HG03378 (cell line): ENCODE measurements around the gene HCN2.
"Not testable (repeated sequence)": the region's sequence is repeated elsewhere in the genome, so short reads cannot be mapped to it uniquely, and the experiment has no call there.

ENCODE experiments used
- ATAC-seq: cut with Tn5 transposase; IDR thresholded peaks from one replicate; pipeline ENCODE4 v1.9.1; 2021; ENCODE audit warnings: mild to moderate bottlenecking, moderate library complexity; ENCODE audit not compliant: unreplicated experiment

Gene HCN2

DNA sequence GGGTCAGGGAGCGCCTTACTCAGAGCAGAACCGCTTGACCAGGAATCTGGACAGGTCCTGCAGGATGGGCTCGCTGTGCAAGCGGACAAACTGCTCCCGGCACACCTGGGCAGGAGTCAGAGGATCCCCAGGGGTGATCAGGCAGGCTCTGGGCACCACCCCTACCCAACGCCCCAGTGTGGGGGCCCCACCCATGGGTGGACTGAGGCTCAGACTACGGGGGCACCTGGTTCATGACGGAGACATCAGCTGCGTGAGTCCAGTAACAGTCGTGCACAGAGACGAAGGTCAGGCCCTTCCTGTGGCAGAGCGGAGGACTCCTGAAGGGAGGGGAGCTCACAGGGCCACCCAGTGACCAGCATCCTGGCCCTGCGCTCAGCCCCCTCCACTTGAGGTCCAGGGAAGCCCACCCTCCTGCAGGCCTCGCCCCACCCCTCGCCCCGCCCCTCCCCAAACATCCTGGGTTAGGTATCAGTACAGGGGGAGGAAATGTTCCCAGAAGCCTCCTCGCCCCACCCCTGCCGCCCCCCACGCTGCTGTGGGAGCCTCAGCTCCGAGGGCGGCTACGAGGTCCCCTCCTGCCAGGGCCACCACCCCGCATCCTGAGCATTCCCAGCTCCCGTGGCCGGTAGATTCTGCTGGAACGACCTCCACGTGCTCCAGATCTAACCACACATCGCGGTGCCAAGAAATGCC lies 28.0 kb downstream of the HCN2 start:
- ATAC-seq = no peak

DNA sequence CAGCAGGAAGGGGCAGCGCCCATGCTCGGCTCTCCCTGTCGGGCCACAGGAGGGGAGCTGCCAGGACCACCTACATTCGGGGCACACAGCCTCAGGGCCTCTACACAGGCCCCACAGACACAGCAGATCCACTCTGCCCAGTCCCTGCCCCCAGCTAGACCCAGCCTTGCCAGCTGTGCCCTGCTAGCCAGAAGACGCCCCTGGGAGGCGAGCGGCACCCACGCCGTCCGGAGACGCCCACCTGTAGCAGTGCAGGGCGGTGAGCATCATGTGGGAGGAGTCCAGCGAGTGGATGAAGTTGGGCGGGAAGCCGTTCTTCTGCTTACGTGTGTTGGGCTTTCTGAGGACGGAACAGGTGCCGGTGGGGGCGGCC lies 28.6 kb downstream of the HCN2 start:
- no peak for ATAC-seq

DNA sequence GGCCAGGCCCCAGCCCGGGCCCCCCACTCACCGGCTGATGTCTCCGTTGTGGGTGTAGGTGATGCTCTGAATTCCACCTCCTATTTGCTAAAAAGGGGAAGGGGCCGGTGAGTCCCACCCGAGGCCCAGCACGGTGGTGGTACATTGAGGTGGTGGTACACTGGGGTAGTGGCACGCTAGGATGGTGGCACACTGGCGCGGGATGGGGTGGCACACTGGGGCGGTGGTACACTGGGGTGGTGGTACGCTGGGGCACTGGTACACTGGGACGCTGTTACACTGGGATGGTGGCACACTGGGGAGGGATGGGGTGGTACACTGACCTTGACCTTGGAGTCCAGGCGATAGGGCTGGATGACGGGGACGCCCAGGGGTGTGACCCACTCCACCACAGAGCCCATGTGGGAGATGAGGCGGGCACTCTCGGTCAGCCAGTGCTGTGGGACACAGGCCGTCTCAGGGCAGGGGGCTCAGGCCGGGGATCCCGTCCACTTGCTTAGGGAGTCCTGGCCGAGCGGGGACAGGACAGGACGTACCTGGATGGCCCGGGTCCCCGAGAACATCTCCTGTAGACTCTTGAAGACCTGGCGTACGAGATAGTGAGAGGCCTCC lies 29.1 kb downstream of the HCN2 start:
- ATAC-seq = no peak

DNA sequence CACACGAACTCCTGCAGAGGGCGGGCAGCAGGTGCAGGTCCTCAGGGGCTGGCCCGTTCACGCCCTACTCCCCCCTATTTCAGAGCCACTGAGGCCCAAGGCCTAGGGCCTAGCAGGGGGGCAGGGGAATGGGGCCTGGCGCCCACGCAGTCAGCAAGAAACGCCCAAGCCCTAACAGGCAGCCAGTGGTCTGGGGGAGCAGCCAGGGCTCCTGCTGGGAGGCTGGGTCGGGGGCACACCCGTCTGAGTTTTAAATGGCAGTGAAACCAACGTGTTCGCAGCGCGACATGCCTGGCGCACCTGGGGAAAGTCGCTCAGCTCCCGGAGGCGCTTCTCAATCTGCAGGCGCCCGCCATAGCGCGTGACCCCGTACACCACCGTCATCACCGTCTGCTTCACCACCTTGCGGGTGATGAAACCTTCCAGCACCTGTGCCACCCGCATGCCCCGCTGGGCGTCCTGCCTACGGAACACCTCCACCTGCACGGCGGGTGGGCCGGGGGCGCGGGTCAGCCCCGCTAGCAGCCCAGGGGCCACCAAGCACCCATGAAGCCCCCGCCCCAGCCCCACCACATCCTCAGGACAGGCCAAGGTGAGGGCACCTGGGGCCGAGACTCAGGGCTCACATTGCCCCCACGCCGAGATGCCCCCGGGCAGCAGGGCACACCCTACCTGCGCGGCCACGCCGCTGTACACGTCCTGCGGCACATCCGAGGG lies 29.8 kb downstream of the HCN2 start:
- ATAC-seq = no peak

DNA sequence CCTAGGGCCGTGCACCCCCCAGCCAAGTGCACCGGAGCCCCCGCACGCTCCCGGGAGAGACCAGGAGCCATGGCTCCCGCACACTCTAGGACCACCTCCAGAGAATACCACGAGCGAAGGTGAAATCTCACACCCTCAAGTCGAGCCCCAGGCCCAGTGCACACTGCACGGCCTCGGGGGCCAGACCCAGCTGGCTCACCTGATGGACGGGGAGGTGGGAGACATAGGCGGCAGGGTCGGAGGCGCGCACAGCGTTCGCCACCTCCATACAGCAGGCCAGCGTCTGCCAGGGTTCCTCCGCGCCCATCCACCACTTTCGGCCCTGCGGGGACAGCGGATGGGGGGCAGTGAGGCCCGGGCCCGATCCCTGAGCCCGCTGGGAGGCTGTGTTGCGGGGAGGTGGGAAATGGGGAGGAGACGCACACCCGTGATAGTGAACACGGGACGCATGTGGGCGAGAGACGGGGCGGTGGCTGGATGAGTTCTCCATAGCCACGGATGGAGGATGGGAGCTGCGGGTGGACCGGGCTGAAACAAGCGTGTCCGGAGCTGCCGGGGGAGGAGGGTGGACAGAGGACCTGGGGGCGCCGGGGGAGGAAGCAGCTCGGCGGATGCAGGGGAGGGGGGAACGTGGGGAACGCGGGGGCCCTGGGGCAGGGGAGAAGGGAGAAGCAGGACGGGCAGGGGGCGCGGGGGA lies 30.6 kb downstream of the HCN2 start:
- no peak for ATAC-seq

DNA sequence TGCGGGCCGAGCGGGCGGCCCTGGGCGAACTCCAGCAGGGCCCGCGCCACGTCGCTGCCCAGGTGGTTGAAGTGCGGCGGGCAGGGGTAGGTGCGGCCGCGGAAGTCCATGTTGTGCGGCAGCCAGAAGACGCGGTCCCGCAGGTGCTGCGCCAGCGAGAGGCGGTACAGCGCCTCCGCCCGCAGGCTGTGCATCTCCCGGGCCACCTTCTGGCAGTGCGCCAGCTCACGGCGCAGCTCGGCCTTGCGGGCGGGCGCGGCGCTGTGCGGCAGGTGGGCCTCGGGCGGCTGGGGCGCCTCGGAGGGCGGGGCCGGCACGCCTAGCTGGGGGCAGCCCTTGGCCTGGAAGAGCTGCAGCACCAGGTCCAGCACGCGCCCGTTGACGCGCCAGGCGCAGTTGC lies 31.5 kb downstream of the HCN2 start:
- not testable (repeated sequence) for ATAC-seq

DNA sequence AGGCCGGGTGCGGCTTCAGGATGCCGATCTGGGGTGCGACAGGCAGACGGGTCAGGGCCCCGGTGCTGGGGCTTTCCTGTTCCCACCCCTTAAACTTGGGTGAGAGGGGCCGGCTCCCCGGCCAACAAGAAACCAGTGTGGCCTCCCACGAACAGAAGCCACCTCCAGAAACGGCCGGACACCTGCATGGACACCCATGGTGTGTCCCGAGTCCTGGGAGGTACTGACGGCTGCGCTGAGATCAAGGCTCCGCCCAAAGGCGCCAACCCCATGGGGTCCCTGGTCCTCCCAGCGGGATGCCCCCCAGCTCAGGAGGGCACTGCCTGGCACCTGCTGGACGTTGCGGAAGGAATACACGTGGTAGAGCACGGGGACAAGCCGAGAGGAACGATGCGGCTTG lies 32.1 kb downstream of the HCN2 start:
- no peak for ATAC-seq

DNA sequence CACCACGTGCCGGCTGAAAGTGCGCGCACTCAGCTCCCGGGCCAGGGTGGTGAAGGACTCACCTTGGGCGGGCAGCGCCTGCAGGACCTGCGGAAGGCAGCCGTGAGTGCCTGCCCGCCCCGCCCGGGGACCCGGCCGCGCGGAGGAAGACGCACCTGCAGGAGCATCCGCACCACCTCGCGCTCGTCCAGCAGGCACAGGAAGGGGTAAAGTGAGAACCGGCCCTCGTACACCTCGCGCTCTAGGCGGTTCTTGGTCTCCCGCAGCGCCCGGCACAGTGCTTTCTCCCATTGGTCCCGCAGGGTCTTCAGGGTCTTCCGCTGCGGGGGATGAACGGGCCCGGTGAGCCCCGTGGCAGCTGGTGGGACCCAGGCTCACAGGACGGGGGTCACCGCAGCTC lies 33.0 kb downstream of the HCN2 start:
- ATAC-seq = no peak

DNA sequence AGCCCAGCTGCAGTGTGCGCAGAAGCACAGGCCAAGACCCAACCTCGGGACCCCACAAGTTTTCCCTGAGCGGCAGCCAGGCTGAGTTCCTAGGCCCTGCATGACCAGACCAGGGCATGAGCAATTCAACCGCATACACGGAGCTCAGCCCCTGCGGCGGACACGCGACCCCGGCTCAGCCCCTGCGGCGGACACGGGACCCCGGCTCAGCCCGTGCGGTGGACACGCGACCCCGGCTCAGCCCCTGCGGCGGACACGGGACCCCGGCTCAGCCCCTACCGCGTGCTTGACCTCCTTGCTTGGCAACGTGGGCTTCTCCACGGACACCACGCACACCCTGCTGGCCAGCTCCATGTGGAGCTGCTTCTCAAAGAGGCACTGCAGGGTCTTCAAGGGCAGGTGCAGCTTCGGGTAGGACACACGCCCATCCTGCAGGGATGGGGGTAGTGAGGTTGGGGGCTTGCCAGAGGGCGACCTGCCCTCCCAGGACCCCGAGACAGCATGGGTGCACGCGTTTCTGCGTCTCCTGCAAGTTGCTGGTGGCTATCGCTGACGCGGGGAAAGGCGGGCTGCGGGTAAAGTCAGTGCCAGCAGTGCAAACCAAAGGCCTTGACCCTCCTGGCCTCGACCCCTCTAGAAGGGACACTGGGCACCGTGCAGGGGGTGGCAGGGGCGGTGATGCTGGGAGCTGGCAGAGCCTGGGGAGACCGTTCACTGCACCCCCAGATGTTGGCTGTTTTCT lies 33.7 kb downstream of the HCN2 start:
- ATAC-seq = no peak

DNA sequence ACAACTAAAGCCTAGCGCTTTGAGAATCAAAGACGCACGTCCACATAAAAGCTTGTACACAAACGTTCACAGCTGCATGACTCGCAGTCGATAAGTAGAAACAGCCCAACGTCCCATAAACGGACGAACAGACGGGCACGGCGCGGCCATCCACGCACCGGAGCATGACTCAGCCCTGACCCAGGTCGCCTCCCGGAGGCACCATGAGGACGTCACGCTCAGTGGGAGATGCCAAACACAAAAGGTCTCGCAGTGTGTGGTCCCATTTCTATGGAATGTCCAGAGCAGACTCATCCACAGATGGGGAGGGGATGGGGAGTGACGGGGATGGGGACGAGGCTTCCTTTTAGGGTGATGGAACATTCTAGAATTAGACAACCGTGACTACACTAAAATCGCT lies 34.3 kb downstream of the HCN2 start:
- no peak for ATAC-seq

DNA sequence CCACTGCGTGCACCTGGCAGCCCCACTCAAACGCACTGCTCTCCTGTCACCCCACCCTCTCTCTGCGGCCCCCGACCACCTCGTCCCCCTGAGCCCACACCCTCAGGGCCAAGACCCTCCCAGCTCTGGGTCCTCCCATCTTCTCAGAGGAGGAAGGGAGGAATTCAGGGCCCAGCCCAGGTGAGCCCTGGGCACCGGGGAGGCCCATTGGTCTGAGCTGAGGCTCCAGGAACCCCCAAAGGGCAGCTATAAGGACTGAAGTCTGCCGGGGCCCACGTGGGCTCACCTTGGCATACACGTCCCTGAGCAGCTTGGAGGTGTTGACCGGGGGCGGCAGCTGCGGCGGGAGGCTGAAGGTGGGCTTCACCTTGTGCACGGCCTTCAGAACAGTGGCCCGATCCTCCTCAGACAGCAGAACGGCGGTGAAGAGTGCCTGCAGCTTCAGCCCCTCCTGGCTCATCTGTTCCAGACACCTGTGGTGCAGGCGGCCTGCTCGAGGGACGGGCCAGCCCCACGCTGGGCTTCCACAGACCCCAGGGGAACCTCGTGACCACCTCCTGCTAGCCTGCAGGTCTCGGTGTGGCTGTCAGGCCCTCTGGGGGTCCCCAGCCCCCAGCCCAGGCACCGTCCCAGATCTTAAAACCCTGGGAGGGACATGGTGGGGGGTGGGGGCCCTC lies 34.9 kb downstream of the HCN2 start:
- ATAC-seq = no peak

DNA sequence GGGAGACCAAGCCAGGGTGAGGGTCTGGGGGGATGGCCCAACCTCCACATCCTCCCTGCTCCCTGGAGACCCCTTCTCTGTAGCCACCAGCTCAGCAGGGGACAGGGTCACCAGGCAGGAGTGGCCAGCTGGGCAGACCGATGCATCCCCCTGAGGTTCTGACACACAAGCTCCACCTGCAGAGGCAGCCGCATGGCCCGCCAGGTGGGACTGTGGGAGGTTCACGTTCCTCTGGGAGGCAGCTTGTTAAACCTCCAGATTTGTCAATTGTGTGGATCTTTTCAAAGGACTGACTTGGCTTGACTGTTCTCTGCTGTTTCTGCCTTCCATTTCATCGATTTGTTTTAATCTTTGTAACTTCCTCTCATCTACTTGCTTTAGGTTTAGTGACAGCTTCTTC lies 35.6 kb downstream of the HCN2 start:
- no peak for ATAC-seq

DNA sequence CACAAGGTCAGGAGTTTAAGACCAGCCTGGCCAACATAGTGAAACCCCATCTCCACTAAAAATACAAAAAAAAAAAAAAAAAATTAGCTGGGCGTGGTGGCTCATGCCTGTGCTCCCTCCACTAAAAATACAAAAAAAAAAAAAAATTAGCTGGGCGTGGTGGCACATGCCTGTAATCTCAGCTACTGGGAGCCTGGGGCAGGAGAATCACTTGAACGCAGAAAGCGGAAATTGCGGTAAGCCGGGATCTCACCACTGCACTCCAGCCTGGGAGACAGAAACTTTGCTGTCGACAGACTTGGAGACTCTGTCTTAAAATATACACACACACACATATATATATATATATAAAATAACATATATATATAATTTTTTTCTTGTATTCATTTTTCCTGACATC lies 36.9 kb downstream of the HCN2 start:
- not testable (repeated sequence) for ATAC-seq

DNA sequence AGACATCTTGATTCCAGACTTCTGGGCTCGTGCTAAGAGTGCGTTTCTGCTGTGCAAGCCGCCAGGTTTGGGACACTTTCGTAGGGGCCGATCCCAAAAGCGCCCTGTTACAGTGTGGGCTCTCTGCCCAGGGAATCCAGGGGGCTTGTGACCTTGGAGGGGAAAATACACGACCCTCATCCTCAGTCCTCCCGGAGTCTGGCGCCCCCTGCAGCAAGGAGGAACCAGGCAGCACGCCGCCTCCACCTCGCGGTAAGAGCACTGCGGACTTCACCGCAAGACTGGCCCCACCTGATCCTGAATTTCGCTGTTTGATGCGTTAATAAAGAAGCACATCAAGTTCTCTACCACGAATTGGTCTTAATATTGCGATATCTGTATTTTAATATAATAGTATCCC lies 38.5 kb downstream of the HCN2 start:
- ATAC-seq = no peak

DNA sequence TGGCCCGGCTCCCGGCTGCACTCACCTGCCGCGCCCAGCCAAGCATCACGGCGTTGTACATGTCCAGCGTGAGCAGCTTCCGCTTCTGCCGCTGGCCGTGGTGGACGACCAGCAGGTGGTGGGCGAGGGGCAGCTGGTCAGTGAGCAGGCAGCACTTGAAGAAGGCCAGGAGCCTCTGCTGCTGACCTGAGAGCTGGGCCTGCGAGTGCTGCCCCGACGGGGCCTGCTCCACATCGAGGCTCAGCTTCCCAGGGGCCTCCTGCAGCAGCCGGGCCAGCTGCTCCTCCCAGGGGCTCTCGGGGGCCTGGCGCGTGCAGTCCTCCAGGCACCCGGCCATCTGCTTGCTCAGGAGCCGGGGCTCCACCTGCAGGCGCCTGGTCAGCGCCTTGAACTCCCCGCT lies 39.8 kb downstream of the HCN2 start:
- ATAC-seq = not testable (repeated sequence)

DNA sequence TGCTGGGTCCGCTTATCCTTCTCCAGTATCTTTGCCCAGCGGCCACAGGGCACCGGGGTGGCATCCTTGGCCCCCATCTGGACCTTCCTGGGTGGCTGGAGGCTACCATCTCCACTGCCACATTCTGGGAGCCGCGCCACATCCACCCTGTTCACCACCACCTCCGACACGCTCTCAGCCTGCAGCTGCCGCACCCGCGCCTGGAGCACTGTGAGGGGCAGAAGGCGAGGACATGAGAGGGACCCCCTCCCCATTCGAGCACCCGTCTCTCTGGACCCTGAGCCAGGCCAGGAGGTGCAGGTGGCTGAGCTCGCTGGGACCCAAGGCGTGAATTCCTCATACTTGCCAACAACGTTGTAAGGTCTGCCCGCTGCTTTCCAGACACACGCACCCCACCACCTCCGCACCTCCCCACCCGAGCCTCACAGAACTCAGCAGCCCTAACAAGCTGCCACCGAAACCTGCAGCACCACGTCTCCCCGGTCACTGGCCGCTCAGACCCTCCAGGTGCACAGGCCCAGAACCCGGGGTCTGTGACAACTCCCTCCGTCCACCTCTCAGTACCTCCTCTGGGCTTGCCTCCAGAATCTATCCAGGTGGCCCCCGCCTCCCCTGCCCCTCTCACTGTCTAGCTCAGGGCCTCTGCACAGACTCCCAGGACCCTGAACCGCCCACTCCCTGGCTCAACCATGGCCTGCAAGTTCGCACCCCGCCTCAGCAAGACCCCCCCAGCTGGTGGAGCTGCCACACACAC lies 40.5 kb downstream of the HCN2 start:
- no peak for ATAC-seq

DNA sequence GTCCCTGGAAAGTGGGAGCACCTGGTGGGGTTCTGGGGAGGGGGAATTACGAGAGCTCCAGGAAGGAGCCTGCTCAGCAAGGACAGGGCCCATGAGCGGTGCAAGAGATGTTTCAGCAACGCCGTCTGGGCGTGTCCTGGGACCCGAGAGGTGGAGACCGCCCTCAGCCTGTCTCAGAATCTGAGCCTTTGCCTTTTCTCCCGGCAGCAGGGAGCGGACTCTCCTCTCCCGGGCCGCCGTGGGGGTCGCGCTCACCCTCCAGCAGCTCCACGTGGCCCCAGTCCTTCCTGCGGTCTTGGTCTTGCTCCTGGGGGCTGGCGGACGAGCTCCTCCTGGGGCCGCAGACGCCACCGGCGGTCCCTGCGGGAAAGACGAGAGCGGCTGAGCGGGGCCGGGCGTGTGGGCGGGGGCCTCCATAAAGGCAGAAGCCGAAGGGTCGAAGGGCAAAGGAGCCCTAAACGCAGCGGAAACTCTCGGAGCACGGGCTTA lies 42.9 kb downstream of the HCN2 start:
- ATAC-seq = peak; percentile 5

DNA sequence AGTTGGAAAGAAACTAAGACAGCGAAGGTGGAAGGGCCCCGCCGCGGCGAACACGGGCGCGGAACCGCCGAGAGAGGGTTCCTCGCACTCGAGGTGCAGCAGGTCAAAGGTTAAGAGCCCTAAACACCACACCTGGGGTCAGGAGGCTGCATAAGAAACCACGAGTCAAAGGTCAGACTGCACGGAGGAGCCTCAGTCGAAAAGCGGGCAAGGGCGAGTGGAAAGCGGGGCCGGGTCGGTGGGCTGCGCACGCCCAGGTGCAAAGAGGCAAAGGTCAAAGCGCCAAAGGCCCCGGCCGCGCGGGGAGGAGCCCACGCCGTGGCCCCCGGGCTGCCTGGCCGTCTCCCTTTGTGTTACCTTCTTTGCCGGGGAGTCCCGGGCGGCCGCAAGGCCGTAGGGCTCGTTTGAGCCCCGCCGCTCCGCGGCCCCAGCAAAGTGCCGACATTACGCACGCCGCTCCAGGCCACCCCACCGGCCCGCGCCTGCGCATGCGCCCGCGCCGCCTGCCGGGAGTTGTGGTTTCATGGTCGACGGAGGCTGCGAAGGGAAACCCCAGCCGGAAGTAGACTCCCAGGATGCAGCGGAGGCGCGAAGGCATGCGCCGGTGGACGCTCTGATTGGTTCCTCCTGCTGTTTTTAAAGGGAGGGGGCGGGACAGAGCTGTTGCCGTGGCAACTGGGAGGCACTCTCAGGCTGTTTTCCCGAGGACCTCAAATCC lies 43.5 kb downstream of the HCN2 start, which contains the start of gene POLRMT:
POLRMT (minus strand) TSS at position 470 of the 718 bp plus-strand sequence; CDS start at position 445, 25 bp downstream.
- peak; percentile 78 for ATAC-seq
